Measurements from ENCODE around the gene CFAP299. TPM values are rescaled to one million over a fixed set of nuclear protein-coding genes. Genes with fewer than 3 reads are reported as not detected.

CFAP299 gene
- total and polyA plus RNA-seq, 2 donors from 2014 or later: 1.1 TPM; not detected in 1

- Histone ChIP-seq H3K27me3 (ENCODE audit: control insufficient read depth, insufficient read depth, low read length) (no peaks in the 10 kb centered on the region), H3K4me1 (ENCODE audit: control insufficient read depth in 2 of 3, insufficient read depth in 2 of 3, low read depth in 1 of 3, low read length in 3 of 3) (no peaks in the 10 kb centered on the region), H3K9me3 (ENCODE audit: control insufficient read depth in 2 of 3, insufficient read depth in 1 of 3, low read length in 3 of 3) (no peaks in the 10 kb centered on the region), H3K4me3 (ENCODE audit: low read length in 3 of 3) (no peak overlapping the region), H3K36me3 (ENCODE audit: control insufficient read depth in 2 of 3, insufficient read depth in 3 of 3, low read length in 3 of 3) (no peaks in the 10 kb centered on the region), H3K9ac (ENCODE audit: low read length in 3 of 3) (no peak overlapping the region), H3K27ac (ENCODE audit: low read depth in 2 of 2, low read length in 2 of 2) (no peak overlapping the region)
- no peak for DNase-seq
- intact Hi-C loops (cut with DNase I): no loop called here
- no peak for FAIRE-seq
- no peak for TF ChIP-seq CTCF (IDR thresholded peaks at IDR 0.05; ENCODE audit: borderline replicate concordance, extremely low read depth, insufficient read depth)
Measured at GRCh38 chr4:80767944-80768343, 432.4 kb downstream of the CFAP299 start.

- Histone ChIP-seq H3K9me3 (ENCODE audit: control insufficient read depth in 2 of 3, insufficient read depth in 1 of 3, low read length in 3 of 3) (no peaks in the 10 kb centered on the region), H3K27ac (ENCODE audit: low read depth in 2 of 2, low read length in 2 of 2) (no peak overlapping the region), H3K27me3 (ENCODE audit: control insufficient read depth, insufficient read depth, low read length) (no peaks in the 10 kb centered on the region), H3K36me3 (ENCODE audit: control insufficient read depth in 2 of 3, insufficient read depth in 3 of 3, low read length in 3 of 3) (no peaks in the 10 kb centered on the region), H3K4me1 (ENCODE audit: control insufficient read depth in 2 of 3, insufficient read depth in 2 of 3, low read depth in 1 of 3, low read length in 3 of 3) (no peaks in the 10 kb centered on the region), H3K9ac (ENCODE audit: low read length in 3 of 3) (no peak overlapping the region), H3K4me3 (ENCODE audit: low read length in 3 of 3) (no peak overlapping the region)
- intact Hi-C loops (cut with DNase I): no loop called here
- no peak for TF ChIP-seq CTCF (IDR thresholded peaks at IDR 0.05; ENCODE audit: borderline replicate concordance, extremely low read depth, insufficient read depth)
- FAIRE-seq: no peak
- no peak for DNase-seq
Measured at GRCh38 chr4:80776168-80776567, 440.6 kb downstream of the CFAP299 start.

GRCh38 chr4:80781431-80781830, 445.9 kb downstream of the CFAP299 start:
- intact Hi-C loops (cut with DNase I): no loop called here
- Histone ChIP-seq H3K9ac (ENCODE audit: low read length in 3 of 3) (no peak overlapping the region), H3K4me3 (ENCODE audit: low read length in 3 of 3) (no peak overlapping the region), H3K27me3 (ENCODE audit: control insufficient read depth, insufficient read depth, low read length) (no peaks in the 10 kb centered on the region), H3K36me3 (ENCODE audit: control insufficient read depth in 2 of 3, insufficient read depth in 3 of 3, low read length in 3 of 3) (no peaks in the 10 kb centered on the region), H3K27ac (ENCODE audit: low read depth in 2 of 2, low read length in 2 of 2) (no peak overlapping the region), H3K9me3 (ENCODE audit: control insufficient read depth in 2 of 3, insufficient read depth in 1 of 3, low read length in 3 of 3) (no peaks in the 10 kb centered on the region), H3K4me1 (ENCODE audit: control insufficient read depth in 2 of 3, insufficient read depth in 2 of 3, low read depth in 1 of 3, low read length in 3 of 3) (no peaks in the 10 kb centered on the region)
- DNase-seq: no peak
- no peak for FAIRE-seq
- no peak for TF ChIP-seq CTCF (IDR thresholded peaks at IDR 0.05; ENCODE audit: borderline replicate concordance, extremely low read depth, insufficient read depth)

GRCh38 chr4:80787306-80787705, 451.8 kb downstream of the CFAP299 start:
- intact Hi-C loops (cut with DNase I): no loop called here
- Histone ChIP-seq H3K36me3 (ENCODE audit: control insufficient read depth in 2 of 3, insufficient read depth in 3 of 3, low read length in 3 of 3) (no peaks in the 10 kb centered on the region), H3K27me3 (ENCODE audit: control insufficient read depth, insufficient read depth, low read length) (no peaks in the 10 kb centered on the region), H3K4me1 (ENCODE audit: control insufficient read depth in 2 of 3, insufficient read depth in 2 of 3, low read depth in 1 of 3, low read length in 3 of 3) (no peaks in the 10 kb centered on the region), H3K4me3 (ENCODE audit: low read length in 3 of 3) (no peak overlapping the region), H3K27ac (ENCODE audit: low read depth in 2 of 2, low read length in 2 of 2) (no peak overlapping the region), H3K9ac (ENCODE audit: low read length in 3 of 3) (no peak overlapping the region), H3K9me3 (ENCODE audit: control insufficient read depth in 2 of 3, insufficient read depth in 1 of 3, low read length in 3 of 3) (no peaks in the 10 kb centered on the region)
- TF ChIP-seq CTCF (IDR thresholded peaks at IDR 0.05; ENCODE audit: borderline replicate concordance, extremely low read depth, insufficient read depth): no peak
- FAIRE-seq (no peak), DNase-seq (no peak)

All from kidney (tissue), 14 donors.